K562 (cell line): ENCODE measurements around the gene HSPB8. TPM values are rescaled to one million over a fixed set of nuclear protein-coding genes. Genes with fewer than 3 reads are reported as not detected.

Experiments used
- ATAC-seq: fragments of 200-7000 bp; cut with Tn5 transposase; 3 replicates; pipeline ENCODE4 v1.9.1; 2020; ENCODE audit warnings: moderate library complexity
- BruUV-seq: library from RNA; stranded (reverse); fragments of 400-500 nt; replicated peaks from 2 replicates; lab custom pipeline; 2021; lab: Mats Ljungman, UMichigan
- CTCF ChIA-PET: fragments of 300-600 bp; formaldehyde crosslinking; extraction: SDS; loops from one replicate; lab custom pipeline; 2021; ENCODE audit warnings: low intra/inter-chr PET ratio; lab: Yijun Ruan, JAX
- POLR2A ChIA-PET: fragments of 300-600, 350-650 bp; sonication (Branson Sonifier 250); formaldehyde crosslinking; extraction: SDS; loops from one replicate; lab custom pipeline; 2021; ENCODE audit warnings: antibody characterized with exemption, inconsistent platforms; lab: Yijun Ruan, JAX
- DNase-seq, 4 experiments: peaks; one replicate each; pipeline versions ENCODE4 v3.0.0 to v3.0.0-alpha.2; 2011 to 2018; ENCODE audit warnings: low spot score in 3 of 4, mixed read lengths in 3 of 4; ENCODE audit errors: extremely low read depth in 1 of 4
- FAIRE-seq: peaks from 2 replicates; lab custom pipeline; 2011; peaks lifted over from hg19 to GRCh38; lab: Jason Lieb, UNC
- H2AFZ ChIP-seq: 2 replicates; pipeline ENCODE4 v1.6.0; 2011; ENCODE audit warnings: low read depth, low read length, control low read depth, inconsistent platforms
- H3K27ac ChIP-seq: fragments of 200-600 bp; 3 replicates; pipeline ENCODE4 v1.8.0; 2011; ENCODE audit warnings: low read depth, mild to moderate bottlenecking, control low read depth, inconsistent platforms, low read length, moderate library complexity, mixed read lengths; ENCODE audit errors: extremely low read depth
- H3K27me3 ChIP-seq, 2 experiments: fragments of 300-600 bp in 1 of 2; 2 replicates in 1 of 2; 3 replicates in 1 of 2; pipeline versions ENCODE4 v1.6.0 to v1.8.0; 2011; ENCODE audit warnings: inconsistent platforms in 2 of 2, low read length in 2 of 2, mild to moderate bottlenecking in 1 of 2, mixed read lengths in 1 of 2, moderate library complexity in 1 of 2; ENCODE audit not compliant: control insufficient read depth in 2 of 2, insufficient read depth in 2 of 2
- H3K36me3 ChIP-seq: fragments of 300-600 bp; 3 replicates; pipeline ENCODE4 v1.8.0; 2011; ENCODE audit warnings: mild to moderate bottlenecking, low read length, inconsistent platforms; ENCODE audit not compliant: control insufficient read depth, insufficient read depth
- H3K4me1 ChIP-seq, 2 experiments: fragments of 200-600 bp in 1 of 2; replicated peaks in 1 of 2; 2 replicates in 1 of 2; 3 replicates in 1 of 2; pipeline versions ENCODE4 v1.5.1 to v1.8.0; 2011; ENCODE audit warnings: inconsistent platforms in 2 of 2, low read length in 2 of 2, mild to moderate bottlenecking in 1 of 2, mixed read lengths in 1 of 2, moderate library complexity in 1 of 2; ENCODE audit not compliant: control insufficient read depth in 2 of 2, insufficient read depth in 2 of 2
- H3K4me2 ChIP-seq: 2 replicates; pipeline ENCODE4 v1.6.1; 2011; ENCODE audit warnings: low read length, control low read depth, inconsistent platforms, mixed read lengths; ENCODE audit not compliant: insufficient read depth
- H3K4me3 ChIP-seq: fragments of 200-600 bp; sonication (generic), shearing (Covaris generic); 2 replicates; pipeline ENCODE4 v1.5.1; 2016; ENCODE audit warnings: control low read depth, inconsistent platforms
- H3K79me2 ChIP-seq: fragments of 200-600 bp; 3 replicates; pipeline ENCODE4 v1.8.0; 2011; ENCODE audit warnings: low read length, inconsistent platforms; ENCODE audit not compliant: control insufficient read depth, insufficient read depth
- H3K9ac ChIP-seq, 2 experiments: 2 replicates each; pipeline versions ENCODE4 v1.6.0 to v1.6.1; 2011; ENCODE audit warnings: low read depth in 2 of 2, low read length in 2 of 2, control low read depth in 1 of 2, inconsistent platforms in 1 of 2, mild to moderate bottlenecking in 1 of 2, mixed read lengths in 1 of 2; ENCODE audit not compliant: insufficient read depth in 1 of 2
- H3K9me1 ChIP-seq: one replicate; pipeline ENCODE4 v1.6.0; 2011; ENCODE audit warnings: inconsistent platforms, mild to moderate bottlenecking, low read length, moderate library complexity; ENCODE audit not compliant: control insufficient read depth, insufficient read depth
- H3K9me3 ChIP-seq: replicated peaks from 2 replicates; pipeline ENCODE4 v1.5.1; 2011; ENCODE audit warnings: low read depth, low read length, inconsistent platforms; ENCODE audit not compliant: control insufficient read depth, insufficient read depth
- H4K20me1 ChIP-seq: replicated peaks from 2 replicates; pipeline ENCODE4 v1.6.1; 2011; ENCODE audit warnings: low read length, inconsistent platforms, mixed read lengths; ENCODE audit not compliant: control insufficient read depth, insufficient read depth
- ATF1 ChIP-seq, 2 experiments: fragments of 450-650 bp in 1 of 2; IDR thresholded peaks; 2 replicates each; pipeline ENCODE4 v1.6.1; 2016; ENCODE audit warnings: missing compliant biosample characterization in 1 of 2, missing genetic modification characterization in 1 of 2
- CEBPB ChIP-seq: fragments of 450-650 bp; IDR thresholded peaks from 2 replicates; pipeline ENCODE4 v1.6.1; 2016; ENCODE audit warnings: missing genetic modification characterization, missing compliant biosample characterization
- ERF ChIP-seq: fragments of 450-650 bp; formaldehyde crosslinking; IDR thresholded peaks from 2 replicates; pipeline ENCODE4 v1.4.0; 2020; ENCODE audit warnings: mild to moderate bottlenecking, mixed read lengths
- ILF3 ChIP-seq: fragments of 450-650 bp; IDR thresholded peaks from 2 replicates; pipeline ENCODE4 v1.6.1; 2018; ENCODE audit warnings: antibody characterized with exemption, mild to moderate bottlenecking, moderate library complexity, borderline replicate concordance
- KLF10 ChIP-seq: fragments of 250-450 bp; sonication (Bioruptor Pico); IDR thresholded peaks from 2 replicates; pipeline ENCODE4 v1.6.1; 2021; ENCODE audit warnings: matching md5 sums
- LCOR ChIP-seq: sonication (generic); formaldehyde crosslinking; IDR thresholded peaks from 2 replicates; pipeline ENCODE4 v1.8.0; 2022; ENCODE audit warnings: mild to moderate bottlenecking, missing genetic modification reagents
- PML ChIP-seq: IDR thresholded peaks from 2 replicates; pipeline ENCODE4 v1.6.1; 2012; ENCODE audit warnings: low read length, inconsistent platforms
- RUNX1 ChIP-seq: sonication (generic); IDR thresholded peaks from 2 replicates; pipeline ENCODE4 v1.6.1; 2016; ENCODE audit warnings: antibody characterized with exemption, low read depth
- SRSF1 ChIP-seq: fragments of 200-400 bp; formaldehyde crosslinking; IDR thresholded peaks from 2 replicates; pipeline ENCODE4 v1.6.1; 2017; ENCODE audit warnings: mild to moderate bottlenecking, low read depth, low read length, moderate library complexity
- SRSF7 ChIP-seq: fragments of 200-400 bp; formaldehyde crosslinking; optimal IDR thresholded peaks from 2 replicates; pipeline ENCODE3; 2017; ENCODE audit warnings: mild to moderate bottlenecking, low read depth, low read length
- TRIM24 ChIP-seq, 2 experiments: fragments of 450-650 bp; IDR thresholded peaks; 2 replicates each; pipeline ENCODE4 v1.6.1; 2016
- ZC3H8 ChIP-seq: fragments of 450-650 bp; IDR thresholded peaks from 2 replicates; pipeline ENCODE4 v1.6.1; 2017
- ZFP30 ChIP-seq: fragments of 250-450 bp; sonication (Bioruptor Pico); IDR thresholded peaks from 2 replicates; pipeline ENCODE4 v1.8.0; 2022; ENCODE audit warnings: moderate library complexity, mild to moderate bottlenecking, inconsistent platforms, borderline replicate concordance
- ZNF444 ChIP-seq: fragments of 250-450 bp; sonication (Bioruptor Pico); IDR thresholded peaks from 2 replicates; pipeline ENCODE4 v1.4.0; 2020; ENCODE audit warnings: mild to moderate bottlenecking, moderate library complexity
- ZNF561 ChIP-seq: fragments of 450-650 bp; formaldehyde crosslinking; conservative IDR thresholded peaks from 2 replicates; pipeline ENCODE4 v1.4.0; 2020; ENCODE audit warnings: mild to moderate bottlenecking, moderate library complexity
- ZNF639 ChIP-seq, 2 experiments: fragments of 200-800 bp in 1 of 2; sonication (Bioruptor generic) in 1 of 2; sonication (generic) in 1 of 2; formaldehyde crosslinking in 1 of 2; IDR thresholded peaks in 1 of 2; conservative IDR thresholded peaks in 1 of 2; 2 replicates each; pipeline versions ENCODE4 v1.5.0 to v1.6.1; 2016 to 2020; ENCODE audit warnings: missing compliant biosample characterization in 1 of 2, missing genetic modification characterization in 1 of 2, missing genetic modification reagents in 1 of 2
- ZZZ3 ChIP-seq: fragments of 450-650 bp; IDR thresholded peaks from 2 replicates; pipeline ENCODE4 v1.6.1; 2016; ENCODE audit warnings: antibody characterized with exemption, mild to moderate bottlenecking, moderate library complexity
- WGBS: fragments of 100-300 bp; shearing (Covaris generic); methylation state at CpG from one replicate; pipeline ENCODE4 v1.1.6; 2016; ENCODE audit warnings: low coverage, mixed read lengths; ENCODE audit not compliant: insufficient coverage; ENCODE audit errors: missing lambda C conversion rate; 5-methylcytosine and 5-hydroxymethylcytosine counted together
- in situ Hi-C: fragments of 300-500 bp; cut with MboI; formaldehyde crosslinking; loops from 4 replicates; pipeline ENCODE4 v1.15.0; 2018; ENCODE audit warnings: inconsistent platforms, mixed read lengths
- intact Hi-C: fragments of 100-400 bp; cut with micrococcal nuclease; formaldehyde crosslinking; loops from 2 replicates; pipeline ENCODE4 v1.14.2; 2022
- polyA plus RNA-seq, 8 experiments: library from polyadenylated mRNA; depleted of rRNA in 4 of 8; stranded (reverse) in 5 of 8; unstranded in 3 of 8; fragments of >200 nt; fragmentation: Nextera tagmentation in 2 of 8; fragmentation: Illumina TruSeq in 1 of 8; extraction: Ambion mirVana in 2 of 8; extraction: Trizol in 1 of 8; gene quantifications; 2 replicates each; pipeline versions ENCODE4 v1.2.1 to v1.2.3, GENCODE V29; 2011 to 2014; ENCODE audit warnings: inconsistent platforms in 1 of 8, missing spikeins in 1 of 8
- total RNA-seq, 7 experiments: library from RNA; depleted of rRNA in 6 of 7; stranded (reverse); fragments of >200 nt in 6 of 7; fragmentation: Illumina TruSeq in 2 of 7; extraction: Trizol in 2 of 7; gene quantifications; 2 replicates each; pipeline versions ENCODE4 v1.2.1 to v1.2.3, GENCODE V29; 2011 to 2021; ENCODE audit warnings: low replicate concordance in 1 of 7
- TF ChIP-seq, protein P1 (sequence below): sonication (generic); IDR thresholded peaks from 2 replicates; pipeline ENCODE4 v1.6.1; 2016

The HSPB8 gene
- total and polyA plus RNA-seq, 9 of the 15 experiments (the other 6 are each of a cell fraction or from before 2014, with no cell fraction given): 0.13 TPM; not detected in 8

DNA sequence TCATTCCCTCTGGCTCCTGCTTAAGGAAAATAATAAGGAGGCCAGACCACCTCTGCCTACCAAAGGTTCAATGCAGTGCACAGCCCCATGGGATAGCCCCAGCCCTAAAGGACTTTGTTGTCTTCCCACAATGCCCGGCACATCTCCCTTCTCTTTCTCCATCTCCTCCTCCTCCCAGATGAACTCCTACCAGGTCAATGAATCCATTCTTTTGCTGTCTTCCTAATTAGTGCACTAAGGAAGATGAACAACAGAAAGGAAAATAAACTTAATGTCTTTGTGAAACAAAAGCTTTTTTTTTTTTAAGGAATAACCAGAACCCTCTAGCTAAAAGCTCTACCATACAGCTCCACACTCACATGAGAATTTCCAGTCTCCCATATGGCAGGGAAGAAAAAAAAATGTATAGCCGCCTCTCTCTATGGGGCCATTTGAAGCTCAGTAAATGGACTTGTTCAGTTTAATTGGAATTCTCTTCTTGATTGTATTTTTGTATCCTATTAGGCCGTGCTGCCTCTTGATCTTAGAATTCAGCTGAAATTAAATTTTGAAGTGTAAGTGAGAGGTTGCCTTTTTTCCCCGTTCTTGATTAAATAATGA, 41.8 kb upstream of the HSPB8 start (continued):
- no peak for TF ChIP-seq LCOR (CRISPR knock-in tag)
- TF ChIP-seq ILF3: no peak
- TF ChIP-seq ATF1 (CRISPR knock-in tag; IDR thresholded peaks at IDR 0.05): no peak
- no peak for TF ChIP-seq ATF1 (tag; IDR thresholded peaks at IDR 0.05)
- no peak for TF ChIP-seq ZNF639 (CRISPR knock-in tag; conservative IDR thresholded peaks at IDR 0.05 in 1 of 2, IDR thresholded peaks at IDR 0.05 in 1 of 2)
- no peak for TF ChIP-seq SRSF7
- TF ChIP-seq SRSF1: no peak
- TF ChIP-seq ZNF444 (CRISPR knock-in tag): no peak

DNA sequence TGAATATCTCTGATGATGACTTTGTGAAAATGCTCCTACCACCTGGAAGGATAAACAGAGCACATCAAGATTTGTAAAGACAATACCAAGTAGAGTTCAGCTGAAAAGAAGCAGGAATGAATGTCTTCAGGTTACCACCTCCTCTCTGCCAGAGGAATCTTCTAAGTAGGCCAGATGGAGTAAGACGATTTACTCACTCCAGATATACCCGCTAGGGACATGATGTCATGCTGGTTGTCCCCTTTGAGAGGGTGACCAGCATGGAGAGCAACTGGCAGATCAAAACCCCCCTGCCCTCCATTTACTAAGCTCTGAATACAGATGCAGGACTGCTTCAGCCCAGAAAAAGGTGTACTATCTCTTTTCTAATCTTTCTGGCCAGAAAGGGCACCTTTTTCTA, 39.3 kb upstream of the HSPB8 start:
- BruUV-seq: no TSS peak
- FAIRE-seq: no peak
- POLR2A ChIA-PET: interaction anchor here (0.7 kb wide), 1 partner anchor 16 kb away, joined by 3 read pairs; no protein-coding TSS in a partner anchor
- H3K9ac ChIP-seq: no peak overlapping the region
- H3K4me3 ChIP-seq: no peak overlapping the region
- H3K4me2 ChIP-seq: no peak overlapping the region
- no peaks in the 10 kb centered on the region for H3K9me3 ChIP-seq
- H3K27ac ChIP-seq: no peak overlapping the region
- H3K79me2 ChIP-seq: no peaks in the 10 kb centered on the region
- TF ChIP-seq SRSF7 (no peak), ERF (CRISPR knock-in tag) (no peak), ZFP30 (no peak), KLF10 (no peak), ZZZ3 (no peak), PML (no peak), ZNF561 (CRISPR knock-in tag) (no peak), RUNX1 (no peak), TRIM24 (IDR thresholded peaks at IDR 0.05) (no peak), CEBPB (tag) (no peak), ZC3H8 (no peak)
- TF ChIP-seq, protein P1, sequence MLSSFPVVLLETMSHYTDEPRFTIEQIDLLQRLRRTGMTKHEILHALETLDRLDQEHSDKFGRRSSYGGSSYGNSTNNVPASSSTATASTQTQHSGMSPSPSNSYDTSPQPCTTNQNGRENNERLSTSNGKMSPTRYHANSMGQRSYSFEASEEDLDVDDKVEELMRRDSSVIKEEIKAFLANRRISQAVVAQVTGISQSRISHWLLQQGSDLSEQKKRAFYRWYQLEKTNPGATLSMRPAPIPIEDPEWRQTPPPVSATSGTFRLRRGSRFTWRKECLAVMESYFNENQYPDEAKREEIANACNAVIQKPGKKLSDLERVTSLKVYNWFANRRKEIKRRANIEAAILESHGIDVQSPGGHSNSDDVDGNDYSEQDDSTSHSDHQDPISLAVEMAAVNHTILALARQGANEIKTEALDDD: no peak
- in situ Hi-C loops (no loop called here), intact Hi-C loops (no loop called here)
- H3K4me1 ChIP-seq: no peaks in the 10 kb centered on the region
- H2AFZ ChIP-seq: no peak overlapping the region
- peaks cover 4 to 10% of the 10 kb centered on the region in 2 experiments; a peak in 4 of 5 replicates for H3K27me3 ChIP-seq
- no peak for ATAC-seq
- H3K36me3 ChIP-seq: no peaks in the 10 kb centered on the region
- no peaks in the 10 kb centered on the region for H3K9me1 ChIP-seq
- CTCF ChIA-PET: no interaction called here
- DNase-seq: no peak
- 0% methylated on average over 2 of the region's 2 CpGs for WGBS
- H4K20me1 ChIP-seq: no peaks in the 10 kb centered on the region
